Hypothalamus (tissue), 51 donors: ENCODE data around the gene PHYH.

ENCODE experiments used
- DNase-seq, 51 donors: peaks; one replicate each; lab custom pipeline; 2025; lab: John Stamatoyannopoulos, UW

PHYH gene

DNA sequence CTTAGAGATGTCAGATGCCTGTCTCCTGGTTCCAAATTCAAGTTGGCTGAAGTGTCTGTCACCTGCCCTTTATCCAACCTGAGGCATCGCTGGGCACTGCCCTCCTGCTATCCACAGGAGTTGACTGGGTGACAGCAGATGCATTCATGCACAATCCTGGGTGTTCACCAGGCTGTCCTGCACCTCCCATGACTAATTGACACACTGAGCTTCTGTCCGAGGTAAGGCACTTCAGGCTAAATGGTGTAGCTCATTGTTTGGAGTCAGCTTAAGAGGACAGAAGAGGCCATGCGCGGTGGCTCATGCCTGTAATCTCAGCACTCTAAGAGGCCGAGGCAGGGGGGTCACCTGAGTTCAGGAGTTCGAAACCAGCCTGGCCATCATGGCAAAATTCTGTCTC is 68.1 kb downstream of the PHYH start:
- DNase-seq = no peak

DNA sequence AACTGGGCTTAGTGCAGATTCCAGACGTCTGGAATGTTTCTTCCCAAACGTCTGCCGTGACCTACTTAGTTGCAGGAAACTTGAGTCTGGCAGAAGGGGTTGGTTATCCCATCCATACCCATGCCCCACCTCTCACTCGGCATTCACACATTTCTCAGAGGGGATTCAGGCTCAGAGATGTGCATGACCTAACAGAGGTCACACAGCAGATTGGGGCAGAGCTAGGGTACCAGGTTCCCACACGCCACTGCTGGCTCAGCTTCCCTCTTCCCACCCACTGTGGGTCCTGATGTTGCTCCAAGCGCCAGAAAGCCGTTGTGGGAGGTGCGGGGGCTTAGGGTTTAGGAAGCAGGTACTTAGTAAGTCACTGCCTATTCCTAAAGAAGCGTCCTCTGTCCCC is 68.7 kb downstream of the PHYH start:
- no peak for DNase-seq
